Activated CD8-positive, alpha-beta T cell treated with anti-CD3 and anti-CD28 coated beads, Interleukin-2, amount 10 ng/mL, durations not matched to agents 7 days and 5 days (primary cell): Measurements from ENCODE around the gene CDC34. TPM values are rescaled to one million over a fixed set of nuclear protein-coding genes. Genes with fewer than 3 reads are reported as not detected.

ENCODE experiments used
- ATAC-seq: fragments of 150-1000 bp; cut with Tn5 transposase; one replicate; pipeline ENCODE4 v1.10.0; 2021; ENCODE audit warnings: moderate library complexity
- CTCF ChIA-PET: fragments of 350-600 bp; sonication (Branson Sonifier 250); formaldehyde crosslinking; loops from one replicate; lab custom pipeline; 2021; ENCODE audit warnings: antibody characterized with exemption; lab: Charles Lee
- POLR2A ChIA-PET: fragments of 350-600 bp; sonication (Branson Sonifier 250); formaldehyde crosslinking; loops from one replicate; lab custom pipeline; 2021; ENCODE audit warnings: antibody characterized with exemption; lab: Charles Lee
- DNase-seq: peaks from one replicate; pipeline ENCODE4 v3.0.0-alpha.2; 2020
- H3K27ac Mint-ChIP-seq: one replicate; pipeline ENCODE4 v1.8.0; 2021; ENCODE audit warnings: mild to moderate bottlenecking, mixed read lengths
- H3K27me3 Mint-ChIP-seq: one replicate; pipeline ENCODE4 v1.8.0; 2021; ENCODE audit warnings: low read depth, mixed read lengths
- H3K36me3 Mint-ChIP-seq: one replicate; pipeline ENCODE4 v1.8.0; 2021; ENCODE audit warnings: low read depth, mixed read lengths
- H3K4me1 Mint-ChIP-seq: one replicate; pipeline ENCODE4 v1.8.0; 2021; ENCODE audit warnings: low read depth, mixed read lengths
- H3K4me3 Mint-ChIP-seq: one replicate; pipeline ENCODE4 v1.8.0; 2021; ENCODE audit warnings: mild to moderate bottlenecking, mixed read lengths
- H3K9me3 Mint-ChIP-seq: one replicate; pipeline ENCODE4 v1.8.0; 2022; ENCODE audit warnings: mixed read lengths; ENCODE audit not compliant: insufficient read depth
- total RNA-seq, 2 experiments: library from RNA; stranded (reverse); gene quantifications; one replicate each; pipeline ENCODE4 v1.2.3, GENCODE V29; 2021

The CDC34 gene
- total RNA-seq, 2 experiments from 2014 or later = 49.0 to 53.0 TPM

GRCh38 chr19:538641-539428 lies 7.3 kb downstream of the CDC34 start:
- no peak overlapping the region for H3K27ac Mint-ChIP-seq
- ChIA-PET POLR2A (no interaction called here), CTCF (no interaction called here)
- H3K9me3 Mint-ChIP-seq = no peaks in the 10 kb centered on the region
- DNase-seq (no peak), ATAC-seq (no peak)
- peaks cover 15% of the 10 kb centered on the region for H3K4me1 Mint-ChIP-seq
- H3K4me3 Mint-ChIP-seq = no peak overlapping the region
- no peaks in the 10 kb centered on the region for H3K27me3 Mint-ChIP-seq
- peaks cover 20% of the 10 kb centered on the region for H3K36me3 Mint-ChIP-seq

DNA sequence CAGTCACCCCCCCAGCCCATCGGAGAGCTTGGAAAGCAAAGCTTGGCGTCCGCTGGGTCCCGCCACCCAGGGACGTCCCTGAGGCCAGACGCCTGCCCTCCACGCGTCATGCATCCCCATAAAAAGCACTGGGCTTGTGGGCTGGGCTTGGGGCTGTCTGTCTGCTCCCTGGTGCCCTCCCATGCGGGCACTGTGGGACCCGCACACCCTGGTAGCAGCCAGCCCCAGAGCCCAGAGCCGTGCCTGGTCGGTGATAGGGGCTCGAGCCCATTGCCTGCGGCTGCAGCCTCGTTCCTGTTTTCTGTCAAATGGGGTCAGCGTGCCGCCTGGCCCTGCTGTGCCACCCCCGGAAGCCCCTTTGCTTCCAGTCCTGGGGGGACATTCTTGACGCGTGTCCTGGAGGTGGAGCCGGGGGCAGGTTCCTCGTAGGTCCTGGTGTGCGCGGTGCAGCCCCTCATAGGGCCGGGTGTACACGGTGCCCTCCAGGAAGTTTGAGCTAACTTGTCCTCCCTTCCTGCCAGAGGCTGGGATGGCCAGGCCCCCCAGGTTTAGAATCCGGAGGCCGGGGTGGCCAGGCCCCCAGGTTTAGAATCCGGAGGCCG lies 8.0 kb downstream of the CDC34 start:
- CTCF ChIA-PET = no interaction called here
- H3K27me3 Mint-ChIP-seq = no peaks in the 10 kb centered on the region

GRCh38 chr19:540867-541637 lies 9.5 kb downstream of the CDC34 start:
- Mint-ChIP-seq H3K27me3 (no peaks in the 10 kb centered on the region), H3K27ac (no peak overlapping the region), H3K4me1 (peaks cover 23% of the 10 kb centered on the region), H3K36me3 (peaks cover 17% of the 10 kb centered on the region), H3K9me3 (no peaks in the 10 kb centered on the region), H3K4me3 (no peak overlapping the region)
- POLR2A ChIA-PET = no interaction called here
- CTCF ChIA-PET = interaction anchor here (1.6 kb wide), 1 partner anchor 8 kb away, joined by 7 read pairs; no protein-coding TSS in a partner anchor
- DNase-seq = no peak
- ATAC-seq = no peak

More for the DNA sequence above, 8.0 kb downstream of the CDC34 start:
- Mint-ChIP-seq H3K27ac (no peak overlapping the region), H3K4me3 (no peak overlapping the region), H3K9me3 (no peaks in the 10 kb centered on the region), H3K4me1 (peaks cover 18% of the 10 kb centered on the region), H3K36me3 (peaks cover 20% of the 10 kb centered on the region)
- POLR2A ChIA-PET = no interaction called here
- no peak for DNase-seq
- no peak for ATAC-seq

DNA sequence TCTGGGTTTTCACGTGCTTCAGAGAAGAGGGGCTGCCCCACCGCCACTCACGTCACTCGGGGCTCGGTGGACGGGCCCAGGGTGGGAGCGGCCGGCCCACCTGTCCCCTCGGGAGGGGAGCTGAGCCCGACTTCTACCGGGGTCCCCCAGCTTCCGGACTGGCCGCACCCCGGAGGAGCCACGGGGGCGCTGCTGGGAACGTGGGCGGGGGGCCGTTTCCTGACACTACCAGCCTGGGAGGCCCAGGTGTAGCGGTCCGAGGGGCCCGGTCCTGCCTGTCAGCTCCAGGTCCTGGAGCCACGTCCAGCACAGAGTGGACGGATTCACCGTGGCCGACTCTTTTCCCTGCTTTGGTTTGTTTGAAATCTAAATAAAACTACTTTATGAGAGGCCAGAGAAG lies 10.1 kb downstream of the CDC34 start:
- H3K9me3 Mint-ChIP-seq = no peaks in the 10 kb centered on the region
- H3K27ac Mint-ChIP-seq = no peak overlapping the region
- no peaks in the 10 kb centered on the region for H3K27me3 Mint-ChIP-seq
- ChIA-PET CTCF (interaction anchor here (1.6 kb wide), 2 partner anchors 9 to 31 kb away, joined by 5 to 7 read pairs; no protein-coding TSS in a partner anchor), POLR2A (no interaction called here)
- DNase-seq = no peak
- no peak for ATAC-seq
- peaks cover 23% of the 10 kb centered on the region for H3K4me1 Mint-ChIP-seq
- H3K36me3 Mint-ChIP-seq = peaks cover 15% of the 10 kb centered on the region
- no peak overlapping the region for H3K4me3 Mint-ChIP-seq

DNA sequence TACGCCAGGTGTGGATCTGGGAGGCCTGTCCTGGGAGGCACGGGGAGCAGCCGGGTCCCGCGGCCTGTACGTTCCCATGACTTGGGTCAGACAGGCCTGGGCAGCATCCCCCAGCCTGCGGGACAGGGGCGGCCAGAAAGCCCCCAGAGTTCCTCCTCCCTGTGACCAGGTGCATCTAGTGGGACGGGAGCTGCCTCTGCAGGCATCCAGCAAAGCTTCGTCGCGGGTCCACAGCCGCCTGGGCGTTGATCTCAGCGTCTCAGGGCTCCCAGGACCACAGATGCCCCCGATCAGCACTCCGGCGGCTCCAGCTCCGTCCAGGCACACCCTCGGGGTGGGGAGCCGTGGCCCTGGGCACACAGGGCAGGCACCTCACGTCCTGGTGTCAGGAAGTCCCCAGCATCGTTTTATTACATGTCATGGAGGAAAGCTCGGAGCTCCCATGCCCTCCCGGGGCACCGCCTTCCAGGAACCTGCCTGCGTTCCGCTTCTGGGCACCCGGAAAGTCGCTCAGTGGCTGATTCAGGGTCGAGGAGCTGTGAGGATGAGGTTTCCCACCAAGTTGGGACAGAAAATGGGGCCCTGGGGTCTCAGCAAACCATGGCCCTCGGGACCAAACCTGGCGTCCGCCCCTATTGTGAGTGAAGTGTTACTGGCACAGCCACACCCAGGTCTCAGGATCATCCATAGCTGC lies 10.8 kb downstream of the CDC34 start:
- peaks cover 12% of the 10 kb centered on the region for H3K36me3 Mint-ChIP-seq
- no peak for ATAC-seq
- no peak overlapping the region for H3K4me3 Mint-ChIP-seq
- DNase-seq = no peak
- ChIA-PET CTCF (interaction anchor here (1.6 kb wide), 2 partner anchors 10 to 31 kb away, joined by 5 to 7 read pairs; no protein-coding TSS in a partner anchor), POLR2A (interaction anchor here (0.6 to 1.2 kb wide), 3 partner anchors 11 to 71 kb away, joined by 3 to 6 read pairs (median 4); partner anchors contain the start of gene CDC34)
- peaks cover 23% of the 10 kb centered on the region for H3K4me1 Mint-ChIP-seq
- H3K27me3 Mint-ChIP-seq = no peaks in the 10 kb centered on the region
- no peak overlapping the region for H3K27ac Mint-ChIP-seq
- H3K9me3 Mint-ChIP-seq = no peaks in the 10 kb centered on the region

GRCh38 chr19:543910-544608 lies 12.5 kb downstream of the CDC34 start, which contains the start of gene GZMM:
Gene GZMM, plus strand, starts transcription at chr19:544053. Its CDS starts 19 bp downstream, at chr19:544072.
- Mint-ChIP-seq H3K4me1 (peaks cover 25% of the 10 kb centered on the region), H3K4me3 (peak within 1 kb of the TSS; percentile 87), H3K9me3 (no peaks in the 10 kb centered on the region), H3K36me3 (peaks cover 14% of the 10 kb centered on the region), H3K27me3 (no peaks in the 10 kb centered on the region), H3K27ac (peak within 1 kb of the TSS; percentile 97)
- ATAC-seq (peak; percentile 93), DNase-seq (peak; percentile 86)
- CTCF ChIA-PET = interaction anchor here (1.0 to 1.7 kb wide), 2 partner anchors 12 to 33 kb away, joined by 3 to 6 read pairs; partner anchors contain the start of gene CDC34
- POLR2A ChIA-PET = interaction anchor here (0.8 to 1.3 kb wide), 4 partner anchors 9 to 33 kb away, joined by 3 to 4 read pairs (median 4); partner anchors contain the start of gene CDC34

DNA sequence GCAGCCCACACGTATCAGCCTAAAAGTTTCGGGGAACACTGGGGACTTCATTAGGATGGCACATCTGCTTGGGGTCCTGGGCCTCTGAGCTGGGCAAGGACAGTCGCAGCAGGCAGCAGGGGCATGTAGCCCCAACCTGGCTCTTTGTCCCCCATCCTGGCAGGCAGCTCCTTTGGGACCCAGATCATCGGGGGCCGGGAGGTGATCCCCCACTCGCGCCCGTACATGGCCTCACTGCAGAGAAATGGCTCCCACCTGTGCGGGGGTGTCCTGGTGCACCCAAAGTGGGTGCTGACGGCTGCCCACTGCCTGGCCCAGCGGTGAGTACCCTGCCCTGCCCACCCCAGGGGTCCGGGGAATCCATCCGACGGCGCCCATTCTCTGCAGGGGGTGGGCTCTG lies 15.6 kb downstream of the CDC34 start:
- ATAC-seq (no peak), DNase-seq (no peak)
- Mint-ChIP-seq H3K4me3 (no peak overlapping the region), H3K9me3 (no peaks in the 10 kb centered on the region), H3K27ac (no peak overlapping the region), H3K27me3 (no peaks in the 10 kb centered on the region), H3K36me3 (peaks cover 10% of the 10 kb centered on the region), H3K4me1 (peaks cover 27% of the 10 kb centered on the region)
- POLR2A ChIA-PET = no interaction called here
- CTCF ChIA-PET = no interaction called here

DNA sequence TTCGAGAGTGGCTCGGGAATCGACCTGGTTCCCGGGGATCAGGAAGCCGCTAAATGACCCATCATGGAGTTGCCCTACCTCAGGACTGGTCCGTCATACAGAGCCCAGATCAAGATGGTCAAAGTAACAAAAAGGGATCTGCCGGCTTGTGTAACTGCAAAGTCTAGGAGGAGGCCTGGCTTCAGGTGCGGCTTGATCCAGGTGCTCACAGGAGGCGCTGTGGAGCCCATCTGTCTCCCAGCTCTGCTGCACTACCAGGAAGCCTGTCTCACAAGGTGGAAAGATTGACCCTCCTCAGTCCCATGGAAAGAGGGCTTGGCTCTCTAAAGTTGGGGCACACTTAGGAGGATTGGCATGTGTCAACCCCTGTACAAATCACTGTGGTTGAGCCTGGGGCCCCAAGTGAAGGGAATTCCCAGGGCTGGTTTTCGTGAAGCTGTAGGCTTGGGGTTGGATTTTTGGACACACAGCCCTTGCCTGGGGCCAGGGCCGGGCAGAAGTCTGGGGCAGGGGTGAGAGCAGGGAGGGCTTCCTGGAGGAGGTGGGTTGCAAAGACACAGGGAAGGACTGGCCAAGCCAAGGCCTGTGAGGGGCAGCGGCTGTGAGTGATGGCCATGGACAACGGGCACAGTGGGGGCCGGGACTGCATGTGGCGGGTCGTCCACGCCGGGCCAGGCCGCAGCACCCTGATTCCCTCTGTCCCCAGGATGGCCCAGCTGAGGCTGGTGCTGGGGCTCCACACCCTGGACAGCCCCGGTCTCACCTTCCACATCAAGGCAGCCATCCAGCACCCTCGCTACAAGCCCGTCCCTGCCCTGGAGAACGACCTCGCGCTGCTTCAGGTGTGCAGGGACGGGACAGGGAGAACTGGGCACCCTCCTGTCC lies 16.5 kb downstream of the CDC34 start:
- peaks cover 9% of the 10 kb centered on the region for H3K36me3 Mint-ChIP-seq
- ChIA-PET POLR2A (no interaction called here), CTCF (no interaction called here)
- H3K27me3 Mint-ChIP-seq = no peaks in the 10 kb centered on the region
- no peaks in the 10 kb centered on the region for H3K9me3 Mint-ChIP-seq
- H3K27ac Mint-ChIP-seq = no peak overlapping the region
- no peak for ATAC-seq
- H3K4me3 Mint-ChIP-seq = no peak overlapping the region
- H3K4me1 Mint-ChIP-seq = peaks cover 26% of the 10 kb centered on the region
- no peak for DNase-seq

DNA sequence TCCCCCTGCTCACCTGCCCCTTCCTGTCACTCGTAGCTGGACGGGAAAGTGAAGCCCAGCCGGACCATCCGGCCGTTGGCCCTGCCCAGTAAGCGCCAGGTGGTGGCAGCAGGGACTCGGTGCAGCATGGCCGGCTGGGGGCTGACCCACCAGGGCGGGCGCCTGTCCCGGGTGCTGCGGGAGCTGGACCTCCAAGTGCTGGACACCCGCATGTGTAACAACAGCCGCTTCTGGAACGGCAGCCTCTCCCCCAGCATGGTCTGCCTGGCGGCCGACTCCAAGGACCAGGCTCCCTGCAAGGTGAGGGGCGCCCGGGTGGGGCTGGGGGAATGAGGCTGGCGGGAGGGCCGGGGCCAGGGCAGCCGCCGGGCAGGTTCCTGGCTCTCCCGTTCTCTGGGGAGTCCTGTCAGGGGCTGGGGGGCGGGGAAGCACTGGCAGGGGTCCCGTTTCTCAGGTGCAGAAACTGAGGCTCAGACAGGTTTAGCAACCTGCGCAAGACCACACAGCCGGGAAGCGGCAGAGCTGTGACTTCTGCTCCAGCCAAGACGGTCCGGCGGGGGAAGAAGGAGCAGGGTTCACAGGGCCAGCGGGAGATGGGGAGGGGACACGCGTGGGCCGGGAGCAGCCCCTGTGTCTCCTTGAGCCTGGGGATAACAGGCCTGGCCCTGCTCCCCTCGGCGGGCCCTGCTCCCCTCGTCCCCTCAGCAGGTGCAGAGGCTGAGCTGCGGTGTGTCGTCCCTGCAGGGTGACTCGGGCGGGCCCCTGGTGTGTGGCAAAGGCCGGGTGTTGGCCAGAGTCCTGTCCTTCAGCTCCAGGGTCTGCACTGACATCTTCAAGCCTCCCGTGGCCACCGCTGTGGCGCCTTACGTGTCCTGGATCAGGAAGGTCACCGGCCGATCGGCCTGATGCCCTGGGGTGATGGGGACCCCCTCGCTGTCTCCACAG lies 17.6 kb downstream of the CDC34 start:
- peaks cover 7% of the 10 kb centered on the region for H3K36me3 Mint-ChIP-seq
- POLR2A ChIA-PET = no interaction called here
- no peaks in the 10 kb centered on the region for H3K27me3 Mint-ChIP-seq
- no peak overlapping the region for H3K4me3 Mint-ChIP-seq
- H3K9me3 Mint-ChIP-seq = no peaks in the 10 kb centered on the region
- ATAC-seq (no peak), DNase-seq (no peak)
- H3K4me1 Mint-ChIP-seq = peaks cover 15% of the 10 kb centered on the region
- CTCF ChIA-PET = no interaction called here
- no peak overlapping the region for H3K27ac Mint-ChIP-seq
